GM23338 (cell line): ENCODE results near the gene C10orf53. TPM values are rescaled to one million over a fixed set of nuclear protein-coding genes. Genes with fewer than 3 reads are reported as not detected.

Source experiments
- ATAC-seq: fragments of 200-7000 bp; cut with Tn5 transposase; 3 replicates; pipeline ENCODE4 v1.9.1; 2020
- DNase-seq: peaks from one replicate; pipeline ENCODE4 v3.0.0-alpha.2; 2015; ENCODE audit warnings: low spot score
- H2AFZ ChIP-seq: fragments of 200-600 bp; sonication (generic); 2 replicates; pipeline ENCODE4 v1.8.0; 2016; ENCODE audit warnings: antibody characterized with exemption, mild to moderate bottlenecking, moderate library complexity
- H3F3A ChIP-seq: fragments of 200-600 bp; sonication (generic); replicated peaks from 2 replicates; pipeline ENCODE4 v1.8.0; 2017; ENCODE audit warnings: antibody characterized with exemption, mixed run types, low read depth
- H3K27ac ChIP-seq: fragments of 200-600 bp; sonication (generic); 2 replicates; pipeline ENCODE4 v1.6.1; 2016; ENCODE audit warnings: low read depth
- H3K27me3 ChIP-seq: fragments of 200-600 bp; sonication (generic); 2 replicates; pipeline ENCODE4 v1.8.0; 2016; ENCODE audit warnings: mild to moderate bottlenecking, mixed run types, moderate library complexity; ENCODE audit not compliant: insufficient read depth
- H3K36me3 ChIP-seq: fragments of 200-600 bp; sonication (generic); 2 replicates; pipeline ENCODE4 v1.8.0; 2016; ENCODE audit warnings: mild to moderate bottlenecking; ENCODE audit not compliant: insufficient read depth
- H3K4me1 ChIP-seq: fragments of 200-600 bp; sonication (generic); 2 replicates; pipeline ENCODE4 v1.8.0; 2016; ENCODE audit warnings: mild to moderate bottlenecking, moderate library complexity; ENCODE audit not compliant: insufficient read depth
- H3K4me2 ChIP-seq: fragments of 200-600 bp; sonication (generic); 2 replicates; pipeline ENCODE4 v1.7.1; 2017; ENCODE audit warnings: mixed run types
- H3K4me3 ChIP-seq: fragments of 200-600 bp; sonication (generic); 2 replicates; pipeline ENCODE4 v1.6.1; 2016; ENCODE audit warnings: mixed run types
- H3K79me2 ChIP-seq: fragments of 200-600 bp; sonication (generic); replicated peaks from 2 replicates; pipeline ENCODE4 v1.8.0; 2017; ENCODE audit warnings: mild to moderate bottlenecking; ENCODE audit not compliant: insufficient read depth
- H3K9me2 ChIP-seq: fragments of 200-600 bp; sonication (generic); 2 replicates; pipeline ENCODE4 v1.8.0; 2017; ENCODE audit not compliant: insufficient read depth
- H4K20me1 ChIP-seq: fragments of 200-600 bp; sonication (generic); replicated peaks from 2 replicates; pipeline ENCODE4 v1.8.0; 2017; ENCODE audit warnings: mild to moderate bottlenecking; ENCODE audit not compliant: insufficient read depth
- H3K27ac Mint-ChIP-seq: 2 replicates; pipeline ENCODE4 v1.8.0; 2020; ENCODE audit warnings: inconsistent platforms, mild to moderate bottlenecking, moderate library complexity, mixed read lengths
- H3K27me3 Mint-ChIP-seq: 3 replicates; pipeline ENCODE4 v1.8.0; 2022; ENCODE audit warnings: low read depth, mild to moderate bottlenecking, moderate library complexity, mixed read lengths, inconsistent platforms; ENCODE audit not compliant: insufficient read depth, poor library complexity
- H3K36me3 Mint-ChIP-seq: 3 replicates; pipeline ENCODE4 v1.8.0; 2021; ENCODE audit warnings: low read depth, mild to moderate bottlenecking, inconsistent platforms, moderate library complexity, mixed read lengths
- H3K4me1 Mint-ChIP-seq: 3 replicates; pipeline ENCODE4 v1.8.0; 2020; ENCODE audit warnings: mild to moderate bottlenecking, inconsistent platforms, mixed read lengths
- H3K4me3 Mint-ChIP-seq: 3 replicates; pipeline ENCODE4 v1.8.0; 2021; ENCODE audit warnings: moderate library complexity, mild to moderate bottlenecking, inconsistent platforms, mixed read lengths
- H3K9me3 Mint-ChIP-seq: 3 replicates; pipeline ENCODE4 v1.8.0; 2020; ENCODE audit warnings: moderate library complexity, mild to moderate bottlenecking, inconsistent platforms, mixed read lengths
- CREB1 ChIP-seq: fragments of 250-450 bp; sonication (Bioruptor Pico); IDR thresholded peaks from 2 replicates; pipeline ENCODE4 v1.5.0; 2020; ENCODE audit warnings: low read depth, mild to moderate bottlenecking, moderate library complexity
- ETS1 ChIP-seq: IDR thresholded peaks from 2 replicates; pipeline ENCODE4 v1.6.1; 2016; ENCODE audit warnings: antibody characterized with exemption
- EZH2phosphoT487 ChIP-seq: fragments of 200-600 bp; sonication (generic); IDR thresholded peaks from one replicate; pipeline ENCODE4 v1.8.1; 2018; ENCODE audit warnings: antibody characterized with exemption; ENCODE audit not compliant: unreplicated experiment
- JUNB ChIP-seq: IDR thresholded peaks from one replicate; pipeline ENCODE4 v1.6.1; 2016; ENCODE audit warnings: antibody characterized with exemption; ENCODE audit not compliant: unreplicated experiment
- REST ChIP-seq: IDR thresholded peaks from one replicate; pipeline ENCODE4 v1.6.1; 2018; ENCODE audit warnings: antibody characterized with exemption; ENCODE audit not compliant: unreplicated experiment
- STAT1 ChIP-seq: IDR thresholded peaks from one replicate; pipeline ENCODE4 v1.6.1; 2016; ENCODE audit warnings: antibody characterized with exemption; ENCODE audit not compliant: unreplicated experiment
- ZNF462 ChIP-seq: fragments of 250-450 bp; sonication (Bioruptor Pico); IDR thresholded peaks from 2 replicates; pipeline ENCODE4 v1.5.0; 2020; ENCODE audit warnings: mild to moderate bottlenecking, moderate library complexity
- polyA plus RNA-seq: library from polyadenylated mRNA; unstranded; fragments of >200 nt; fragmentation: Nextera tagmentation; extraction: Ambion mirVana; gene quantifications from 2 replicates; pipeline ENCODE4 v1.2.1, GENCODE V29; 2016
- total RNA-seq: library from RNA; depleted of rRNA; stranded (reverse); fragments of >200 nt; shearing (Covaris generic); gene quantifications from 2 replicates; pipeline ENCODE4 v1.2.3, GENCODE V29; 2014

Gene C10orf53
- total and polyA plus RNA-seq, 2 experiments from 2014 or later, result not detected

- no peak for DNase-seq
These were observed 26.1 kb upstream of the C10orf53 start for GRCh38 chr10:49653273-49653929.

More at GRCh38 chr10:49653273-49653929, 26.1 kb upstream of the C10orf53 start:
- Histone ChIP-seq H3K27ac (no peak overlapping the region), H4K20me1 (no peaks in the 10 kb centered on the region), H3F3A (no peaks in the 10 kb centered on the region), H3K4me2 (no peak overlapping the region), H3K9me2 (no peaks in the 10 kb centered on the region), H3K79me2 (no peaks in the 10 kb centered on the region), H3K27me3 (no peaks in the 10 kb centered on the region), H3K36me3 (no peaks in the 10 kb centered on the region), H3K4me3 (no peak overlapping the region), H2AFZ (no peak overlapping the region), H3K4me1 (peaks cover 5% of the 10 kb centered on the region; the same call in 1 of the 2 replicates)
- Mint-ChIP-seq H3K4me1 (peaks cover 11% of the 10 kb centered on the region), H3K9me3 (no peaks in the 10 kb centered on the region), H3K36me3 (no peaks in the 10 kb centered on the region), H3K4me3 (no peak overlapping the region), H3K27me3 (peaks cover 11% of the 10 kb centered on the region), H3K27ac (no peak overlapping the region)
- ATAC-seq, result no peak
- TF ChIP-seq STAT1 (no peak), ETS1 (no peak), CREB1 (CRISPR knock-in tag) (no peak), EZH2phosphoT487 (no peak), REST (no peak), JUNB (no peak), ZNF462 (CRISPR knock-in tag) (no peak)
